IMR-90 (cell line): ENCODE measurements around the gene PRR16. TPM values are rescaled to one million over a fixed set of nuclear protein-coding genes. Genes with fewer than 3 reads are reported as not detected.

ENCODE experiments used
- ATAC-seq: fragments of 200-7000 bp; cut with Tn5 transposase; 2 replicates; pipeline ENCODE4 v1.9.1; 2020; ENCODE audit warnings: low read depth, mild to moderate bottlenecking, moderate library complexity
- BruUV-seq: library from RNA; stranded (reverse); fragments of 400-500 nt; replicated peaks from 2 replicates; lab custom pipeline; 2021; lab: Mats Ljungman, UMichigan
- CTCF ChIA-PET: fragments of 300-600 bp; formaldehyde crosslinking; extraction: SDS; loops from one replicate; lab custom pipeline; 2021; ENCODE audit warnings: antibody characterized with exemption; lab: Yijun Ruan, JAX
- POLR2A ChIA-PET: fragments of 300-600 bp; sonication (Branson Sonifier 250); formaldehyde crosslinking; loops from one replicate; lab custom pipeline; 2022; ENCODE audit warnings: antibody characterized with exemption; ENCODE audit not compliant: unreplicated experiment; lab: Charles Lee
- DNase-seq: peaks from one replicate; pipeline ENCODE4 v3.0.0; 2013
- H2AFZ ChIP-seq: replicated peaks from 2 replicates; pipeline ENCODE3; 2013; ENCODE audit warnings: low read length, mild to moderate bottlenecking; ENCODE audit not compliant: poor library complexity
- H2AK5ac ChIP-seq: 2 replicates; pipeline ENCODE4 v1.6.1; 2013; ENCODE audit warnings: low read depth, low read length, inconsistent platforms
- H2AK9ac ChIP-seq: replicated peaks from 2 replicates; pipeline ENCODE3; 2013; ENCODE audit warnings: mild to moderate bottlenecking, low read depth, low read length, moderate library complexity; ENCODE audit not compliant: poor library complexity
- H2BK120ac ChIP-seq: 2 replicates; pipeline ENCODE4 v1.6.1; 2013; ENCODE audit warnings: low read depth, low read length, inconsistent platforms
- H2BK15ac ChIP-seq: 3 replicates; pipeline ENCODE4 v1.6.1; 2013; ENCODE audit warnings: low read depth, low read length, inconsistent platforms
- H2BK20ac ChIP-seq: 2 replicates; pipeline ENCODE4 v1.6.1; 2013; ENCODE audit warnings: low read depth, mild to moderate bottlenecking, inconsistent platforms, low read length, moderate library complexity
- H2BK5ac ChIP-seq: 2 replicates; pipeline ENCODE4 v1.6.1; 2013; ENCODE audit warnings: mild to moderate bottlenecking, low read depth, low read length, inconsistent platforms; ENCODE audit not compliant: poor library complexity, severe bottlenecking
- H3K14ac ChIP-seq: replicated peaks from 2 replicates; pipeline ENCODE4 v1.6.1; 2013; ENCODE audit warnings: low read depth, low read length, inconsistent platforms
- H3K18ac ChIP-seq: 2 replicates; pipeline ENCODE4 v1.6.1; 2013; ENCODE audit warnings: low read depth, low read length, control low read depth
- H3K23ac ChIP-seq: 2 replicates; pipeline ENCODE4 v1.6.1; 2013; ENCODE audit warnings: low read depth, low read length, inconsistent platforms
- H3K27ac ChIP-seq: 2 replicates; pipeline ENCODE4 v1.5.1; 2013; ENCODE audit warnings: mild to moderate bottlenecking, control low read depth, low read length; ENCODE audit not compliant: insufficient read depth
- H3K27me3 ChIP-seq: 2 replicates; pipeline ENCODE4 v1.6.1; 2013; ENCODE audit warnings: low read length; ENCODE audit not compliant: control insufficient read depth, insufficient read depth
- H3K36me3 ChIP-seq: 2 replicates; pipeline ENCODE4 v1.6.1; 2013; ENCODE audit warnings: low read length, mixed read lengths; ENCODE audit not compliant: control insufficient read depth, insufficient read depth
- H3K4ac ChIP-seq: 2 replicates; pipeline ENCODE4 v1.6.1; 2013; ENCODE audit warnings: low read depth, low read length, inconsistent platforms
- H3K4me1 ChIP-seq: 2 replicates; pipeline ENCODE4 v1.6.1; 2013; ENCODE audit warnings: low read length, mixed read lengths; ENCODE audit not compliant: control insufficient read depth, insufficient read depth
- H3K4me2 ChIP-seq: 2 replicates; pipeline ENCODE4 v1.6.1; 2013; ENCODE audit warnings: low read depth, mild to moderate bottlenecking, control low read depth, low read length, moderate library complexity
- H3K4me3 ChIP-seq: 2 replicates; pipeline ENCODE4 v1.5.1; 2013; ENCODE audit warnings: low read depth, mild to moderate bottlenecking, control low read depth, low read length, moderate library complexity; ENCODE audit not compliant: insufficient read depth
- H3K56ac ChIP-seq: 2 replicates; pipeline ENCODE4 v1.6.1; 2013; ENCODE audit warnings: low read length, inconsistent platforms; ENCODE audit not compliant: insufficient read depth; ENCODE audit errors: extremely low read depth
- H3K79me1 ChIP-seq, 2 experiments: 2 replicates each; pipeline ENCODE4 v1.6.1; 2013; ENCODE audit warnings: low read length in 2 of 2, inconsistent platforms in 1 of 2, low read depth in 1 of 2
- H3K9ac ChIP-seq: 2 replicates; pipeline ENCODE4 v1.6.1; 2013; ENCODE audit warnings: low read depth, low read length, control low read depth
- H3K9me1 ChIP-seq: 2 replicates; pipeline ENCODE4 v1.6.1; 2013; ENCODE audit warnings: low read length, inconsistent platforms; ENCODE audit not compliant: insufficient read depth
- H3K9me3 ChIP-seq: 2 replicates; pipeline ENCODE4 v1.6.1; 2013; ENCODE audit warnings: low read length; ENCODE audit not compliant: control insufficient read depth, insufficient read depth
- H4K20me1 ChIP-seq: 2 replicates; pipeline ENCODE4 v1.6.1; 2013; ENCODE audit warnings: low read length, inconsistent platforms; ENCODE audit not compliant: insufficient read depth
- H4K5ac ChIP-seq: 2 replicates; pipeline ENCODE4 v1.6.1; 2013; ENCODE audit warnings: mild to moderate bottlenecking, low read depth, low read length, control low read depth
- H4K8ac ChIP-seq, 2 experiments: 2 replicates each; pipeline ENCODE4 v1.6.1; 2013; ENCODE audit warnings: low read depth in 2 of 2, low read length in 2 of 2, control low read depth in 1 of 2, inconsistent platforms in 1 of 2
- H4K91ac ChIP-seq: 2 replicates; pipeline ENCODE4 v1.6.1; 2013; ENCODE audit warnings: low read depth, low read length, inconsistent platforms; ENCODE audit not compliant: insufficient read depth
- BHLHE40 ChIP-seq: fragments of 150-350 bp; IDR thresholded peaks from 2 replicates; pipeline ENCODE4 v1.6.1; 2016; ENCODE audit warnings: mild to moderate bottlenecking, low read depth, low read length
- CEBPB ChIP-seq: IDR thresholded peaks from 2 replicates; pipeline ENCODE4 v1.6.1; 2012; ENCODE audit warnings: low read depth, low read length, improper control_type of control experiment
- CTCF ChIP-seq: conservative IDR thresholded peaks from 2 replicates; pipeline ENCODE4 v1.5.1; 2012; ENCODE audit warnings: mild to moderate bottlenecking, low read depth, low read length, improper control_type of control experiment
- ELK1 ChIP-seq: fragments of 150-350 bp; IDR thresholded peaks from 2 replicates; pipeline ENCODE4 v1.6.1; 2016; ENCODE audit warnings: low read depth, mild to moderate bottlenecking, low read length, moderate library complexity, borderline replicate concordance
- FOS ChIP-seq: fragments of 150-350 bp; IDR thresholded peaks from 2 replicates; pipeline ENCODE4 v1.6.1; 2016; ENCODE audit warnings: low read depth, low read length
- MAZ ChIP-seq: IDR thresholded peaks from 2 replicates; pipeline ENCODE4 v1.6.1; 2012; ENCODE audit warnings: low read depth, mild to moderate bottlenecking, low read length, improper control_type of control experiment, moderate library complexity, borderline replicate concordance
- NFE2L2 ChIP-seq: fragments of 150-350 bp; IDR thresholded peaks from 2 replicates; pipeline ENCODE4 v1.6.1; 2016; ENCODE audit warnings: low read depth, mild to moderate bottlenecking, low read length
- RCOR1 ChIP-seq: IDR thresholded peaks from 2 replicates; pipeline ENCODE4 v1.6.1; 2012; ENCODE audit warnings: mild to moderate bottlenecking, low read length, improper control_type of control experiment; ENCODE audit not compliant: insufficient replicate concordance
- USF2 ChIP-seq: fragments of 150-350 bp; IDR thresholded peaks from 2 replicates; pipeline ENCODE4 v1.6.1; 2017; ENCODE audit warnings: mild to moderate bottlenecking, antibody characterized with exemption, low read length, low read depth
- WGBS, 2 experiments: methylation state at CpG; one replicate each; pipeline versions ENCODE4 v1.1.5 to v1.1.7; 2013; ENCODE audit warnings: missing lambda C conversion rate in 2 of 2; ENCODE audit not compliant: insufficient read length in 1 of 2; ENCODE audit errors: extremely low coverage in 2 of 2; 5-methylcytosine and 5-hydroxymethylcytosine counted together
- dilution Hi-C: fragments of 300-500 bp; cut with HindIII; formaldehyde crosslinking; loops from one replicate; pipeline ENCODE4 v1.14.3; 2018; ENCODE audit warnings: low sequenced_read_pairs; ENCODE audit not compliant: unreplicated experiment
- in situ Hi-C: fragments of 300-500 bp; cut with MboI; formaldehyde crosslinking; loops from 3 replicates; pipeline ENCODE4 v1.14.3; 2019; ENCODE audit warnings: low sequenced_read_pairs, inconsistent platforms, mixed read lengths
- intact Hi-C: fragments of 100-400 bp; cut with micrococcal nuclease; formaldehyde crosslinking; loops from 2 replicates; pipeline ENCODE4 v1.10.0; 2022
- polyA plus RNA-seq, 3 experiments: library from polyadenylated mRNA; depleted of rRNA; stranded (reverse); fragments of >200 nt; gene quantifications; 2 replicates each; pipeline ENCODE4 v1.2.3, GENCODE V29; 2012; ENCODE audit warnings: low replicate concordance in 1 of 3
- total RNA-seq: library from RNA; depleted of rRNA; stranded (reverse); fragments of >200 nt; gene quantifications from 2 replicates; pipeline ENCODE4 v1.2.3, GENCODE V29; 2012

PRR16 gene
- total and polyA plus RNA-seq, 2 of the 4 experiments (the other 2 are of a cell fraction): 9.9 to 45.2 TPM

- H2AFZ ChIP-seq: no peak overlapping the region
- H3K14ac ChIP-seq: no peak overlapping the region; the same call in 1 of the 2 replicates
- H4K8ac ChIP-seq: no peak overlapping the region
- H2AK5ac ChIP-seq: peak overlapping the region; percentile 13; the same call in 1 of the 2 replicates
- no peaks in the 10 kb centered on the region for H3K79me1 ChIP-seq
- peaks cover 5% of the 10 kb centered on the region for H3K4me1 ChIP-seq
- no peak overlapping the region for H4K5ac ChIP-seq
- ChIA-PET CTCF (interaction anchor here (0.6 kb wide), 1 partner anchor 1402 kb away, joined by 3 read pairs; no protein-coding TSS in a partner anchor), POLR2A (no interaction called here)
- no peak overlapping the region for H2AK9ac ChIP-seq
- H4K20me1 ChIP-seq: no peaks in the 10 kb centered on the region
- no peak overlapping the region for H2BK120ac ChIP-seq
- H3K36me3 ChIP-seq: no peaks in the 10 kb centered on the region
- DNase-seq: no peak
- no peak for ATAC-seq
- intact Hi-C loops (no loop called here), in situ Hi-C loops (loop anchor here (25.0 kb wide), 1 partner anchor 1511 kb away; the partner anchor contains the start of gene SRFBP1), dilution Hi-C loops (no loop called here)
- H3K18ac ChIP-seq: no peak overlapping the region
- H3K9me1 ChIP-seq: peaks cover 3% of the 10 kb centered on the region
- H2BK5ac ChIP-seq: no peak overlapping the region
- H3K56ac ChIP-seq: no peak overlapping the region
- no peak overlapping the region for H3K4me3 ChIP-seq
- no peak overlapping the region for H2BK20ac ChIP-seq
- no peak overlapping the region for H3K9ac ChIP-seq
- H3K4ac ChIP-seq: no peak overlapping the region
- no peak overlapping the region for H2BK15ac ChIP-seq
- 96% methylated on average over 4 of the region's 5 CpGs; no CpG with 5 or more reads in 1 of the 2 experiments for WGBS, 2 experiments
- no TSS peak for BruUV-seq
- H3K27me3 ChIP-seq: no peaks in the 10 kb centered on the region
- TF ChIP-seq FOS (no peak), NFE2L2 (no peak), BHLHE40 (no peak), ELK1 (no peak), CEBPB (no peak), MAZ (no peak), CTCF (no peak), RCOR1 (no peak), USF2 (no peak)
- H3K4me2 ChIP-seq: no peak overlapping the region
- H3K9me3 ChIP-seq: no peaks in the 10 kb centered on the region
- H3K23ac ChIP-seq: no peak overlapping the region
- no peak overlapping the region for H4K91ac ChIP-seq
- H3K27ac ChIP-seq: no peak overlapping the region
Measured at GRCh38 chr5:120450910-120451309, 13.2 kb upstream of the PRR16 start.
